K562 (cell line): ENCODE data around the gene ANKRD13D. TPM values are rescaled to one million over a fixed set of nuclear protein-coding genes. Genes with fewer than 3 reads are reported as not detected.

Experiments used
- ATAC-seq: fragments of 200-7000 bp; cut with Tn5 transposase; 3 replicates; pipeline ENCODE4 v1.9.1; 2020; ENCODE audit warnings: moderate library complexity
- BruUV-seq: library from RNA; stranded (reverse); fragments of 400-500 nt; replicated peaks from 2 replicates; lab custom pipeline; 2021; lab: Mats Ljungman, UMichigan
- CTCF ChIA-PET: fragments of 300-600 bp; formaldehyde crosslinking; extraction: SDS; loops from one replicate; lab custom pipeline; 2021; ENCODE audit warnings: low intra/inter-chr PET ratio; lab: Yijun Ruan, JAX
- POLR2A ChIA-PET: fragments of 300-600, 350-650 bp; sonication (Branson Sonifier 250); formaldehyde crosslinking; extraction: SDS; loops from one replicate; lab custom pipeline; 2021; ENCODE audit warnings: antibody characterized with exemption, inconsistent platforms; lab: Yijun Ruan, JAX
- DNase-seq, 4 experiments: peaks; one replicate each; pipeline versions ENCODE4 v3.0.0 to v3.0.0-alpha.2; 2011 to 2018; ENCODE audit warnings: low spot score in 3 of 4, mixed read lengths in 3 of 4; ENCODE audit errors: extremely low read depth in 1 of 4
- FAIRE-seq: peaks from 2 replicates; lab custom pipeline; 2011; peaks lifted over from hg19 to GRCh38; lab: Jason Lieb, UNC
- H2AFZ ChIP-seq: 2 replicates; pipeline ENCODE4 v1.6.0; 2011; ENCODE audit warnings: low read depth, low read length, control low read depth, inconsistent platforms
- H3K27ac ChIP-seq: fragments of 200-600 bp; 3 replicates; pipeline ENCODE4 v1.8.0; 2011; ENCODE audit warnings: low read depth, mild to moderate bottlenecking, control low read depth, inconsistent platforms, low read length, moderate library complexity, mixed read lengths; ENCODE audit errors: extremely low read depth
- H3K27me3 ChIP-seq, 2 experiments: fragments of 300-600 bp in 1 of 2; 2 replicates in 1 of 2; 3 replicates in 1 of 2; pipeline versions ENCODE4 v1.6.0 to v1.8.0; 2011; ENCODE audit warnings: inconsistent platforms in 2 of 2, low read length in 2 of 2, mild to moderate bottlenecking in 1 of 2, mixed read lengths in 1 of 2, moderate library complexity in 1 of 2; ENCODE audit not compliant: control insufficient read depth in 2 of 2, insufficient read depth in 2 of 2
- H3K36me3 ChIP-seq: fragments of 300-600 bp; 3 replicates; pipeline ENCODE4 v1.8.0; 2011; ENCODE audit warnings: mild to moderate bottlenecking, low read length, inconsistent platforms; ENCODE audit not compliant: control insufficient read depth, insufficient read depth
- H3K4me1 ChIP-seq, 2 experiments: fragments of 200-600 bp in 1 of 2; replicated peaks in 1 of 2; 2 replicates in 1 of 2; 3 replicates in 1 of 2; pipeline versions ENCODE4 v1.5.1 to v1.8.0; 2011; ENCODE audit warnings: inconsistent platforms in 2 of 2, low read length in 2 of 2, mild to moderate bottlenecking in 1 of 2, mixed read lengths in 1 of 2, moderate library complexity in 1 of 2; ENCODE audit not compliant: control insufficient read depth in 2 of 2, insufficient read depth in 2 of 2
- H3K4me2 ChIP-seq: 2 replicates; pipeline ENCODE4 v1.6.1; 2011; ENCODE audit warnings: low read length, control low read depth, inconsistent platforms, mixed read lengths; ENCODE audit not compliant: insufficient read depth
- H3K4me3 ChIP-seq: fragments of 200-600 bp; sonication (generic), shearing (Covaris generic); 2 replicates; pipeline ENCODE4 v1.5.1; 2016; ENCODE audit warnings: control low read depth, inconsistent platforms
- H3K79me2 ChIP-seq: fragments of 200-600 bp; 3 replicates; pipeline ENCODE4 v1.8.0; 2011; ENCODE audit warnings: low read length, inconsistent platforms; ENCODE audit not compliant: control insufficient read depth, insufficient read depth
- H3K9ac ChIP-seq, 2 experiments: 2 replicates each; pipeline versions ENCODE4 v1.6.0 to v1.6.1; 2011; ENCODE audit warnings: low read depth in 2 of 2, low read length in 2 of 2, control low read depth in 1 of 2, inconsistent platforms in 1 of 2, mild to moderate bottlenecking in 1 of 2, mixed read lengths in 1 of 2; ENCODE audit not compliant: insufficient read depth in 1 of 2
- H3K9me1 ChIP-seq: one replicate; pipeline ENCODE4 v1.6.0; 2011; ENCODE audit warnings: inconsistent platforms, mild to moderate bottlenecking, low read length, moderate library complexity; ENCODE audit not compliant: control insufficient read depth, insufficient read depth
- H3K9me3 ChIP-seq: replicated peaks from 2 replicates; pipeline ENCODE4 v1.5.1; 2011; ENCODE audit warnings: low read depth, low read length, inconsistent platforms; ENCODE audit not compliant: control insufficient read depth, insufficient read depth
- H4K20me1 ChIP-seq: replicated peaks from 2 replicates; pipeline ENCODE4 v1.6.1; 2011; ENCODE audit warnings: low read length, inconsistent platforms, mixed read lengths; ENCODE audit not compliant: control insufficient read depth, insufficient read depth
- CTBP1 ChIP-seq: fragments of 450-650 bp; IDR thresholded peaks from 2 replicates; pipeline ENCODE4 v1.6.1; 2016; ENCODE audit warnings: borderline replicate concordance
- MIER1 ChIP-seq: fragments of 450-650 bp; IDR thresholded peaks from 2 replicates; pipeline ENCODE4 v1.6.1; 2016; ENCODE audit warnings: antibody characterized with exemption, mild to moderate bottlenecking, low read depth
- NKRF ChIP-seq: fragments of 450-650 bp; IDR thresholded peaks from 2 replicates; pipeline ENCODE4 v1.6.1; 2016; ENCODE audit warnings: borderline replicate concordance
- POLR2A ChIP-seq: fragments of 450-650 bp; conservative IDR thresholded peaks from 2 replicates; pipeline ENCODE4 v1.6.1; 2016
- ZNF197 ChIP-seq: fragments of 200-800 bp; sonication (Bioruptor generic); IDR thresholded peaks from 2 replicates; pipeline ENCODE4 v1.6.1; 2016; ENCODE audit warnings: low read depth, missing genetic modification characterization, missing compliant biosample characterization
- ZNF280A ChIP-seq: fragments of 450-650 bp; IDR thresholded peaks from 2 replicates; pipeline ENCODE4 v1.6.1; 2018; ENCODE audit warnings: mild to moderate bottlenecking, low read depth; ENCODE audit not compliant: partially characterized antibody
- ZNF282 ChIP-seq: sonication (generic); formaldehyde crosslinking; IDR thresholded peaks from 2 replicates; pipeline ENCODE4 v1.8.1; 2023; ENCODE audit warnings: missing genetic modification reagents
- WGBS: fragments of 100-300 bp; shearing (Covaris generic); methylation state at CpG from one replicate; pipeline ENCODE4 v1.1.6; 2016; ENCODE audit warnings: low coverage, mixed read lengths; ENCODE audit not compliant: insufficient coverage; ENCODE audit errors: missing lambda C conversion rate; 5-methylcytosine and 5-hydroxymethylcytosine counted together
- in situ Hi-C: fragments of 300-500 bp; cut with MboI; formaldehyde crosslinking; loops from 4 replicates; pipeline ENCODE4 v1.15.0; 2018; ENCODE audit warnings: inconsistent platforms, mixed read lengths
- intact Hi-C: fragments of 100-400 bp; cut with micrococcal nuclease; formaldehyde crosslinking; loops from 2 replicates; pipeline ENCODE4 v1.14.2; 2022
- polyA plus RNA-seq, 8 experiments: library from polyadenylated mRNA; depleted of rRNA in 4 of 8; stranded (reverse) in 5 of 8; unstranded in 3 of 8; fragments of >200 nt; fragmentation: Nextera tagmentation in 2 of 8; fragmentation: Illumina TruSeq in 1 of 8; extraction: Ambion mirVana in 2 of 8; extraction: Trizol in 1 of 8; gene quantifications; 2 replicates each; pipeline versions ENCODE4 v1.2.1 to v1.2.3, GENCODE V29; 2011 to 2014; ENCODE audit warnings: inconsistent platforms in 1 of 8, missing spikeins in 1 of 8
- total RNA-seq, 7 experiments: library from RNA; depleted of rRNA in 6 of 7; stranded (reverse); fragments of >200 nt in 6 of 7; fragmentation: Illumina TruSeq in 2 of 7; extraction: Trizol in 2 of 7; gene quantifications; 2 replicates each; pipeline versions ENCODE4 v1.2.1 to v1.2.3, GENCODE V29; 2011 to 2021; ENCODE audit warnings: low replicate concordance in 1 of 7

The ANKRD13D gene
- total and polyA plus RNA-seq, 9 of the 15 experiments (the other 6 are each of a cell fraction or from before 2014, with no cell fraction given): 0.94 to 40.9 (median 22.4) TPM

- TF ChIP-seq NKRF: 0 out of 2 replicates have a peak, but pooled peaks have one; percentile 27
- no peak for TF ChIP-seq ZNF197
Measured at GRCh38 chr11:67289651-67290479, 762 bp downstream of the ANKRD13D start (continued).

- Histone ChIP-seq H4K20me1 (no peaks in the 10 kb centered on the region), H3K4me3 (no peak overlapping the region), H3K36me3 (peaks cover 63% of the 10 kb centered on the region; the same call in 2 of the 3 replicates), H3K27ac (no peak overlapping the region), H3K27me3 (no peaks in the 10 kb centered on the region), H3K4me2 (no peak overlapping the region), H2AFZ (no peak overlapping the region), H3K4me1 (peaks cover 15 to 51% of the 10 kb centered on the region in 2 experiments), H3K9me3 (peaks cover 5% of the 10 kb centered on the region; the same call in 1 of the 2 replicates), H3K9ac (peak overlapping the region in 1 of 2 experiments; percentile 96; a peak in 1 of 4 replicates), H3K9me1 (no peaks in the 10 kb centered on the region), H3K79me2 (peaks cover 15% of the 10 kb centered on the region)
- DNase-seq (no peak), ATAC-seq (no peak), FAIRE-seq (no peak)
- CTCF ChIA-PET: interaction anchor here (1.8 kb wide), 1 partner anchor 27 kb away, joined by 9 read pairs; no protein-coding TSS in a partner anchor
- no TSS peak for BruUV-seq
- 86% methylated on average over 7 of the region's 7 CpGs for WGBS
- no peak for TF ChIP-seq ZNF280A
- TF ChIP-seq ZNF282 (CRISPR knock-in tag): no peak
- TF ChIP-seq POLR2A: no peak
- TF ChIP-seq CTBP1: no peak
- no peak for TF ChIP-seq MIER1
- in situ Hi-C loops: no loop called here
- POLR2A ChIA-PET: interaction anchor here (1.2 kb wide), 1 partner anchor 14 kb away, joined by 3 read pairs; no protein-coding TSS in a partner anchor
- intact Hi-C loops: no loop called here
Measured at GRCh38 chr11:67290801-67291200, 1.7 kb downstream of the ANKRD13D start.
